ENCODE data around the gene CDH12.
"Not testable (repeated sequence)": the region's sequence is repeated elsewhere in the genome, so short reads cannot be mapped to it uniquely, and the experiment has no call there.

Gene CDH12

DNA sequence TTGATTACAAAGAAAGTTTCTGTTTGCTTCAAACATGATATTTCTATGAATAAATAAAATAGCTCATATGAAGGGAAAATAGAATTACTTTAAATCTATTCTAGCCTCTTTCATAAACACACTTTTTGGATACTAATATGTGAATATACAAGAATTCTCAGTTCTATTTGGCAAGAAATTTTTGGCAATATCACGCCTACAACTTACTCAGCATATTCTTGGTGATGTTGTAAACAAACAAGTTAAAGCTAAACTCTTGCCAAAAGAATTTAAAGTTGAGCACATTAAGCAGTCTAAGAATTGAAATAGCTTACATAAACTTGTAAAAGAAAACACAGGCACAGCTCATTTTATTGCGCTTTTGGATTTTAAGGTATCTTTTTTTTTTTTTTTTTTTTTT is 209.8 kb downstream of the CDH12 start:
- no peak for DNase-seq

DNA sequence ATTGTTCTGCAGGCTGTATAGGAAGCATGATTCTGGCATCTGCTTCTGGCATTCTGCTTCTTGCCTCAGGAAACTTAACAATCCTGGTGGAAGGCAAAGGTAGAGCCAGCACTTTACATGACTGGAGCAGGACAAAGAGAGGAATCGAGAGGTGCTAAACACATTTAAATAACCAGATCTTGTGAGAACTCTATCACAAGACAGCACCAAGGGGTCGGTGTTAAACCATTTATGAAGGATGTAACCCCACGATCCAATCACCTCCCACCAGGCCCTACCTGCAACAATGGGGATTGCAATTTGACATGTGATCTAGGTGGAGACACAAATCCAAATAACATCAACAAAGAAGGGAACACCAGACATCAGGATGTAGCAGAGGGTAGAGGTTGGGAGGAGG is 221.5 kb downstream of the CDH12 start:
- no peak for DNase-seq

DNA sequence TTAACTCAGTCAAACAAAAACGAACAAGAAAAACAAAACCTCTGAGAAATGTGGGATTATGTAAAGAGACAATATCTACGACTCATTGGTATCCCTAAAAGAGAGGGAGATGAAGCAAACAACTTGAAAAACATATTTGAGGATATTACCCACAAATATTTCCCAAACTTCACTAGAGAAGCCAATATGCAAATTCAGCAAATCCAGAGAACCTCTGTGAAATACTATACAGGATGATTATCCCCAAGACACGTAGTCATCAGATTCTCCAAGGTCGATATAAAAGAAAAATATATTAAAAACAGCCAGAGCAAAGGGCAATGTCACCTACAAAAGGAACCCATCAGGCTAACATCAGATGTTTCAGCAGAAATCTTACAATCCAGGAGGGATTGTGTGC is 226.1 kb downstream of the CDH12 start:
- DNase-seq: no peak

DNA sequence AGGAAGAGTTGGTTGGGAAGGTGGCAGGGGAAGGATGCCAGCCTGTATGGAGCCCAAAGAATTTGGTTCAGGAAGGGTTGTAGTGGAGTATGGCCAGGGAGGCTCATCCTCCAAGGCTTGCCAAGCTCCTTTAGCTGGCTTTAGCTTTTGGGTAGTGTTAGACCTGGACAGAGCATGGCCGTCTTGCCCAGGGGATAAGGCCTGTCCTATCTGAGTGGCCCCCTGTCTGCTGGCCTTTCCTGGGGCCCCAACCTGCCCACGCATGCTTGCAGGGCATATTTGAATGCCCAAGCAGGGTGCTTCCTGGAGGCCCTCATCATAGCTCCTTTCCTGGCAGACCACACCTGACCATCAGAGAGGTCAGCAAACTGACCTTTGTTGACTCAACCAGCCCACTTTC is 227.7 kb downstream of the CDH12 start:
- no peak for DNase-seq

DNA sequence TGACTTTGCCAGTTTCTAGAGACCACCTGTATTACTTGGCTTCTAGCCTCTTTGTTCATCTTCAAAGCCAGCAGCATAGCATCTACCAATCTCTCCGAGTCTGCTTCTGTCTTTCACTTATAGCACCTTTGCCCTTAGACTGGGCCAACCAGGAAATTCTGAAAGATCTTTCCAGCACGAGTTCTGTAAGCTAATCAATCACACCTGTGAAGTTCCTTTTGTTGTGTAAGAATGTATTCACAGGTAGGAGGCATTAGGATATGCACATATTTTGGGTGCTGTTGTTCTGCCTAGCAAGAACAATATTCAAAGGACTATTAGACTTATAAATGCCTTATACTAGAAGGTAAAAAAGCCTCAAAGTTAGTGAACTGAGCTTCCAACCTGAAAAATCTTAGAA is 232.1 kb downstream of the CDH12 start:
- no peak for DNase-seq

DNA sequence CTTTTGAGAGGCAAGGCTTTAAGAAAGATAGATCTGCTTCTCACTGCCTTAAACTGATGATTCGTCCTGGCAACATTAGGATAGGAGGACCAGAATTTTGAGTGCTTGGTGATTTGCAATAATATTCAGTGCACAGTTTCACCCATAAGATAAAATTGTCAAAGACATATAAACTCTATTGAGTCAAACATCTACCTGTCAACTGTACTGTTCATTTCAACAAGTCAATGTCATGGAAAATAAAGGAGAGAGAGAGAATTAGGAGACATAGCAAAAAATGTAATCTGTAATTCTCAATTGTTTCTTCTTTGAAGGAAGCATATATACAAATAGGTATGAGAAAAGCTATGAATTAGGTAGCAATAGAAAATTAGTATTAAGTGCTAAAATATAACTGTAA is 237.2 kb downstream of the CDH12 start:
- DNase-seq: no peak

DNA sequence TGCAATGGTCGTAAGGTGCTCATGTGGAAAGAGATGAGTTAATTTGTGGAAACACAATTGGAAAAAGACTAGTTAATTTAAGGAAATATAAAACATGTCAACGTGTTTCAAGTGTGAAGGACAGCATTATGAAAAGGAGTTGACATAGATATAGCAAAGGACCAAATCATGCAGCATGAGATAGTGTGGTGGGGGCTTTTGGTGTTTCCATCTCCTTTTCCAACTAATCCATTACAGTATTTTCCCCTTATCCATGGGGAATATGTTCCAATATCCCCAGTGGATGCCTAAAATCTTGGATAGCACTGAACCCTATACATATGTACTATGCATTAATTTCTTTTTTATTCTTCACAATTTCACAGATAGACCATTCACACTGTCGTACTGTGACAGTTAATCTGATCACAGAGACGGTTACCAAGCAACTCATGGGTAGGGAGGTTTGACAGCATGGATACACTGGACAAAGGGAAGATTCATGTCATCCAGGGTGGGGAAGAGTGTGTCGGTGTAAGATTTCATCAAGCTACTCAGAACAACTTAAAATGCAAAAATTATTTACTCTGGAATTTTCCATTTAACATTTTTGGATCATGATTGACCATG is 238.6 kb downstream of the CDH12 start:
- DNase-seq: no peak

DNA sequence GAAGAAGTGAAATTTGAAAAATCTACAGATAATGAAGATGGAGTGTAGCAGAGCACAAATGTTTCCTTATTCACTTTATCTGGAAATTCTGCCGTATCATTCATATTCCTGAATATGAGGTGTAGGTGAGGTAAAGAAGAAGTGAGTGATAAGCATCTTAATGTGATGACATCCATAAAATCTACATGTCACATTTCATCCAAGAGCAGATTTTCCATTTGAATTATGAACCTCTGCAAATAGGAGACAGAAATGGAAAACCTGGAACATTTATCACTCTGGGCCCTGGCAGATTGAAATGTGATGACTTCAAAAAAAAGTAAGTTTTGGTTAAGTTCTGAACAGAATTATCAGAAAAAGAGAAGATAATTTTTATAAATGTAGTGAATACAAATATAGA is 240.2 kb downstream of the CDH12 start:
- DNase-seq: no peak

DNA sequence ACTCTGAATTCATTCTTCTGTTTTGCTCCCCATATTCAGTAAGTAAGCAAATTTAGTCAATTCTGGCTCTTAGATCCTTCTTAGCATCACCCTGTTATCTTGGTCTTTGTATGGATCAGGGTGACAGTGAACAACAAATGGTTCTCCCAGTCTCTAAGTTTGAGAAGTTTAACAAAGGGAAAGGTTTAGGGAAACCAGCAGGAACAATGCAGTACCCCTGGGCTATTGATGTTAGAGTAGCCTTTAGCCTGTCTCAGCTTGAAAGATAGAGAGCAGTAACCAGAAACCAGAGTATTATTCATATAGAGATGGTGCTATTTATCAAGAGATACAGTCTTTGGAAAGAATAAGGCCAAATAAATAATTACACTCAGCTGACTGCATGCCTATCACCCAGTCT is 241.8 kb downstream of the CDH12 start:
- DNase-seq: no peak

DNA sequence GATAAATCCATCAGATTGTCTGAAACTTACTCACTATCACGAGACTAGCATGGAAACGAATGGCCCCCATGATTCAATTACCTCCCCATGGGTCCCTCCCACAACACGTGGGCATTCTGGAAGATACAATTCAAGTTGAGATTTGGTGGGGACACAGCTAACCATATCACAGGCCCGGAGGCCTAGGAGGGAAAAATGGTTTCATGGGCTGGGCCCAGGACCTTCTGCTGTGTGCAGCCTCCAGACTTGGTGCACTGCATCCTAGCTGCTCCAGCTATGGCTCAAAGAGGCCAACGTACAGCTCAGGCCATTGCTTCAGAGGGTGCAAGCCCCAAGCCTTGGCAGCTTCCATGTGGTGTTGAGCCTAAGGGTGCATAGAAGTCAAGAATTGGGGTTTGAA is 245.6 kb downstream of the CDH12 start:
- DNase-seq: not testable (repeated sequence)

DNA sequence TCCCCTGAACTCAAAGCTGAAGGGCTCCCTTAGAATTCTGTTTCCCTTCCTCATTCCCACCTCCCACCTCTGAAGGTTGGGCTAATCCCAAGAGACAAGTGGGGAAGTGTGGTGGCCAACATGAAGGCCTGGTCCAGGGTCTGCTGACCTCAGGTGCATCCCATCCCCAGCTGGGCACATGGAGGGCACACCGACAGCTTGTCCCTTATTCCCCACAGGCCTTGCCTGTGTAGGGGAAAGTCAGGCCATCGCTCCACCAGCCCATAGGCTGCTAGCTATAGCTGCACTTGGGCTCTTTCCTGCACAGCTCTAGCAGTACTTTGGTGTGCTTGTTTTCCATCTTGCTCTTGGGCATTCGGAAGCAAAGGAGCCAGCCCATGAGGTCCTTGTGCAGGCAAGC is 247.7 kb downstream of the CDH12 start:
- DNase-seq: no peak

DNA sequence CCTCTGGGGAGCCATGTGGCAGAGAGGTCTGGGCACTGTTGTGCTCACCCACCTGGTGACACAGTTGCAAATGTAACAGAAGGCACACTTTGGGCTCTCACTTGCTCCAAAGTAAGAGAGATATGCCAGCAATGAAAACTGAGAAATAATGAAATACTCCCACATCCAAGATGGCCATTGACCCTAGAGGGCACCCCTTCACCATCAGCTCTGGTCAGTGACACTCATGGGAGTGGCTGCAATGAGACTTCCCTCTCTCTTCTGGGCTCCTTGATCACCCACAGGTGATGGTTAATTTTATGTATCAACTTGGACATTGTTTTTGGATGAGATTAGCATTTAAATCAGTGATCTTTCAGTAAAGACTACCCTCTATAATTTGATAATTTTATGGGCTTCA is 248.4 kb downstream of the CDH12 start:
- no peak for DNase-seq

DNA sequence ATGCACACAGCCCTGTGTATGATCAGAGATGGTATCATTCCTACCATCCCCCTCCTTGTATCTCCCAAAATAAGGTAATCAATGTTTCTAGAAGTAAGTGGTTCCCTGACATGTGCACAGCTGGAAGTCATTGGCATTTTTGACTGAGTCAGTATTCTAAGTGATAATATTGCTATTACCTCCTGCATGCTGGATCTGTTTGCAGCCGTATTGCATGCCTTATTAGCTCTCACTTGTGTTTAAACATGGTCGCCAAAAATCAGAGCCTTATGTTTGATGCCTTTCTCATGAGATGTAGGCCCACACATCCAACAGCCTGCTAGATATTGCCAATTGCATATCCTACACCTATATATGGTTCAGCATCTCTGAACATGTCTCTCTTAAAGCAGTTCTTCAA is 254.3 kb downstream of the CDH12 start:
- DNase-seq: no peak

DNA sequence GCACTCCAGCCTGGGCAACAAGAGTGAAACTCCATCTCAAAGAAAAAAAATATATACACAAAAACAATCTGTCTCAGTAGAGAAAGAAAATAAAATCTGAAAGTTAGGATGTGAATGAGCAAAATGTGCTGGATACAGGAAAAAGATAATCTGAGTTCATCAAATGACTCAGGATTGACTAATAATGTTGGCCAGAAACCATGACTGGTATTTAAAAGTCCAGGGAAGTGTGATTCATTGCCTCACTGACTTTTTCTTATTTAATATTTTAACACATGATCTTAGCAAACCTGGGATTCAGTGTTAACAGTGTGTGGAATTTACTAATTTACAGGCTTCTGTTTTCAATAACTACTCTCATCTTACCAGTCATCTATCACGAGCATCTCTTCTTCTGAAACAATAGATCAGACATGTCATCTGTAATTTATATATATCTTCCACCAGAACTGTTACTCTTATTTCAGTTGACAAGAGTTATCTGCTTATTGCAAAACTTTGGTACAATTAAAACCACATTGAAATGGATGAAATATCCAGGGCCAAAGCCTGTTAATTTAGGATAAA is 256.7 kb downstream of the CDH12 start:
- DNase-seq: no peak

DNA sequence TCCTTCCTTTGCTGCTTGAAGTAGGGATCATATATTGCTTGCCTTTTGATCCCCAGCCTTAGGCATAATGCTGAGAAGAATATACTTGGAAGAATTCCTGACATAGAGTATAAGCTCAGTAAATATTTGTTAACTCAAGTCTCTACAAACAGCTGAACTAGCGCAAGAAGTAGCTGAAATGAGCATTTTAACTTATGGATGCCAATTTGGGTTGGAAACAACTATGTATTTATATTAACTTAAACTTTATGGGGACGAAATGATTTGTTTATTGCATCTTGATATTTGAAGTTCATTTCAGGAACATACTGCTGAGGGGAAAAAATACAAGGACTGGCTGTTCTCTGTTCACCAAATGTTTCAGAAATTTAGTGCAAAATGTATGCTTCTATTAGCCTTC is 258.7 kb downstream of the CDH12 start:
- no peak for DNase-seq

DNA sequence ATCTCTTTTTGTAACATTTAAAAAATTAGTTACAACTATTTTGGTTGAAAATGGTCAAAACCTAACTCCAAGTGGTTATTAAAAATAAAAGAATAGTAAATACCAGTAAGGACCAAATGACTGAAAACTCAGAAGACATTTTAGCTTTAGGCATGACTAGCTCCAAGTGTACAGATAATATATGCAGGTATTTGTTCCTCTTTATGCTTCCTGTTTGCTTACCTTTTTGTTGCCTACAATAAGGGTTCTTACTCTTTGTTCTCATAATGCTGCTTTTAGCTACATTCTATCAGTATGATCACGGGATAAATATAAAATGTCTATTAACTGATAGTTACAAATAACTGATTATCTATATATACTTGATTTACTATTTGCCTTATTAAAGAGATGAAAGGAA is 259.6 kb downstream of the CDH12 start:
- no peak for DNase-seq

DNA sequence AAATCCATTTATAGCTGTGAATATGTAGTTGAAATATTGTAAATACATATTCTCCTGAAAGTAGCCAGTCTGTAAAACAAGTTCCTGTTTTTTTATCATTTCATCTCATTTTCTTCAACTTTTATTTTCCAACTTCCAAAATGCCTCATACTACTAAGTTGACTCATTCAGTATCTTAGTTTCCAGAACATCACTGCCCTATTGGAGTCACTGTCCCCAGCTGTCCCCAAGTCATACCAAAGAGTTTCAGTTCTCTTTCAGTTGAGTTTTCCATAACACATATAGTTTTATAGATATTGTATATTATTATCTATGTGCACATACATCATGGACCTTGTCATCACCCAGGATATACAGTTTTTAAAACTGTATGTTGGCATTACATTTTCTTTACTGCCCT is 261.7 kb downstream of the CDH12 start:
- no peak for DNase-seq

DNA sequence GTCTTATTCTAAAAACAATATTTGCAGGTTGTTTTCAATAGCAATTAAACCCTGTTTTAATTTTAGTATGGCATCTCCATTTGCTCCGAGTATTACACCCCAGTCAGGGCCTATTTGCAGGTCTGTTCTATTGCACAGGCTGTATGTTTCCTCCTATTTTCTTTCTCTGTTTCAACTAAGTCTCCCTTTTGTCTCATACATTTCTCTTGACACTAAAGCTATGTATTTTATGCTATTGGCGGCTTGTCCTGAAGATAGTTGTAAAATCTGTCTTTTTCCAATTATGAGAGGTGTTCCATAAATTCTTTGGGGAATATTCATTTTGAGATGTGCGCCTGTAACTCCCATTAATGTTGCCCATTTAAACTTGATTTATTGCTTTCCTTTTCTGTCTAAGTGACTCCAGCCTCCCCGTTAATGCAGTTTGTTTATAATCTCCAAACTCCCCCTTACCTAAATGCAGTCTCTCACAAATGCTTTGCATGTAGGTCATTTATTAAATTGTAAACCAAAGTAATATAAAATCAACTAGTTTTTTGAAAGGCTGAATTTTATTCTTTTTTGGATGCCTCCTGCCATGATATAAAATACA is 262.4 kb downstream of the CDH12 start:
- no peak for DNase-seq

DNA sequence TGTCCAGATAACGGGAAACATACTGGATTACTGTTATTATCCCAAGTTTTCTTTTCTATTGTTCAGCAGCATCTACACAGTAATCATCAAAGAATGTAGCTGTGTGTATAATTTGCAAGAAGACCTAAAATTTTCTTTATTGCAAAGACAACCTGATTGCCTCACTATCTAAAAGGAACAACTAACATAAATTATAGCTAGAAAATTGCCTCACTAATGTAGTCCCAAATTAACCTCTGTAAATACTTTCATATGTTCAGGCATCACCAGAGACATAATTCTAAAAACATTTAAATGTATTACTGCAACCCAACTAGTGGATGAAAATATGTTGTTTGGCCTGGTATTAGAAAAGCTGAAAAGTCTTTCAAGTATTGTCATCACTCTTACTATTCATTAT is 275.4 kb downstream of the CDH12 start:
- no peak for DNase-seq

DNA sequence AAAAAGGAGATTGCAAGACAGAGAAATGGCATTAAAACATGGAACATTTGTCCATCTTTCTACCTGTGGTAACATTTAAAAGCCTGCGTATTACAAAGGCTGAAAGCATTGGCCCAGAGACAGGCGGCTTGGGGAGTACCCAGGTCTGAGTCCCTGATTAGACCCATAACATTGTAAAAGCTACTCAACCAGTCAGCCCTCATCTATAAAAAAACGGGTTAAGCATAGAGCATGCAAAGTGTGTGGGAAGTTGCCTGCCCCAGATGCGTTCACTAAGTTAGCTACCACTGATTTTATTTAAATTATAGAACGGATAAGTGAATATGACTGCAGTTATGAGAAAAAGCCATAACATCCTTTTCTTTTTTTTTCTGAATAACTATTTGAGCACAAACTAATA is 276.1 kb downstream of the CDH12 start:
- DNase-seq: no peak

DNA sequence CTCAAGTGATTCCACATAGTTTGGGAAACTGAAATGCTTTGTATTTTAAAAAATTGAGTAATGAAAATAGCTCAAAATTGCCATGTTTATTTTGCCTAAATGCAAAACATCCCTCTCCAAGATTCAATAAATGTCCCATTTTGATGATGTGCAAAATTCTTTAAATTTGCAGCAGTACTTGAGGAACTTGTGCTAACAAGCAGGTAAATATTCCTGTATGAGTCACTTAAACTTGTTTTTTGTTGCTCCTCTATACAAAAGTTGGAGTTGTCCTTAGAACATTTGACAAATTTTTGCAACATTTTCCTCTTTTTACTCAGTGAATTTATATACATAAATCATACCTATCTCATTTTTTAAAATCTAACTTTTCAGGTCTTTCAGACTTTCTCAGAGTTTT is 280.2 kb downstream of the CDH12 start:
- DNase-seq: no peak

DNA sequence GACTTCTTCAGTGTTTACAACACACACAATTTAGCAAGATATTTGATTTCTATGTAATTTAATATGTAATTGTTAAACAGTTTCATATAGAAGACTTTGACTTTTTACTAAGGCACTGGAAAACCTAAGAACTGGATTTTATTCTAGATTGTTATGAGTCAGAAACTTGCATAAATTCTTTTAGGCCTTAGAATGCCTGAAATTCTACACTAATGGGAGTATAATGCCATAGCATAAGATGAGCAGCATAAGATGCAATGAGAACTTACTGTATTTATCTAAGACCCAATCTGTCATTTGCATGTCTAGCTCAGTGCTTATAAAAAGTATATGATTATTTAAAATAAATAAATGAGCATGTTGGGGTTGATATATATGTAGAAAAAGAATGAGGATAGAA is 285.2 kb downstream of the CDH12 start:
- no peak for DNase-seq

DNA sequence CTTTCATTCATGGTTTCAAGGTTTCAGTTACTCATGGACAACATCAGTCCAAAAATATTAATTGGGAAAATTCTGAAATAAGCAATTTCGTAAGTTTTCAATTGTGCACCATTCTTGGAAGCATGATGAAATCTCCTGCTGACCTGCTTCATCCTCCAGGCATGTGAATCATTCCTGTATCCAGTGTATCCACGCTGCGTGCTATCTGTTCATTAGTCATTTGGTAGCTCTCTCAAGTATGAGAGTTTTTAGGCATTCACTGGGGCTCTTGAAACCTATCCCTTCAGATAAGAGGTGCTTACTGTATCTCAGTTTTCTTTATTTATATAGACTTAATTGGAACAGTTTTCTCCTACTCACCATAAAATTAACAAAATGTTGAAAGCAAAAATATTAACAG is 293.0 kb downstream of the CDH12 start:
- DNase-seq: no peak

DNA sequence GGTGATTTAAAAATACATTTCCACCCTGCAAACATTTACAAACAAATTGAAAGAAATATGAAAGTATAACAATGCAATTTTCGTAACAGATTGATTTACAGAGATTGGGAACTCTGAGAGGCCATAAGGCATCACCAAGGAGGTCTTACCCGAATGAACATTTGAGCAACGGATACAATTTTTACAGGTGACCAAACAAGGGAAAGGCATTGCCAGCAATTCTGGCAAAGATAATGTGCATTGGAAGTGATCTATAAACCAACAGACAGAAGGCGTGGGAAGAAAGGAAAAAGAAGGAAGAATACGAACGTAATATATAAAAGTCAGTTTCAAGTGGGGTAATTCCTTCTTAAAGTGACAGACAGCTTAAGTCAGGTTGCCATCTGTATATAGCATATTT is 295.9 kb downstream of the CDH12 start:
- no peak for DNase-seq

DNA sequence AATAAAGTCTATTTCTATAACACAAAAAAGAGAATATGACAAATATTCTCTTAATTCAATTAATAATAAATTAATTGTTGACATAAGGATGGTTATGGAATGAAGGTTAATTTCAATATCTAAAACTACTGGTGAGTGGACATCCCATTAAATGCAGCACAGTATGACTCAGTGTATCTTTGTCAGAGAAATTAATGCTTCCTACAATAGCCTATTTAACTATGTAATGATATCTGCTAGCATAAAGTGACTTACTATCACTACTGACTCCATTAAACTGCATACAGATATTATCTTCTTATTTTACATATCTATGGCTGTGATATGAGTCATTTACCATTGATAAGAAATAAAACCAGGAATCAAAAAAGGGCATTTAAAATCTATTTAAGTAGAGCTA is 298.7 kb downstream of the CDH12 start:
- no peak for DNase-seq

Data from hematopoietic multipotent progenitor cell treated with erythropoietin and hydrocortisone succinate and interleukin-3 and kit ligand, for 6 days (in vitro differentiated cells).